ENCODE measurements around the gene BPIFB3. TPM values are rescaled to one million over a fixed set of nuclear protein-coding genes. Genes with fewer than 3 reads are reported as not detected.

BPIFB3 gene
- total RNA-seq, 4 donors from 2014 or later = not detected

DNA sequence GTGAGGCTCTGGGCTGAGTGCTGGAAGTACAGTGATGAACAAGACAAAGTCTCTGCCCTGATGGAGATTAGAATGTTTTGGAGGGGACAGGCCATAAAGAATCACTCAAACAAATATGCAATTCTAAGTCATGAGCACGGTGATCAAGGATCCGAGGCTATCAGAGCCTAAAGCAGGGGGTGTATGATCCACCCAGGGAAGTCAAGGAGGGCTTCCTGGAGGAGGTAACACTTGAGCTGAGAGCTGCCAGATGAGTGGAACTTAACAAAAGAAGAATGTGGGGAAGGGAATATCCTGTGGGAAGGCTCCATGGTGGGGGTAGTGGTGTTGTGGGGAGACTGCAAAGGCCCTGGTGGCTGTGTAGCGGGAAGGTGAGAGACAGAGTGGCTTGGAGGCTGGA lies 38.0 kb downstream of the BPIFB3 start:
- WGBS, 2 donors = 90 to 95% methylated on average over 3 of the region's 3 CpGs
- intact Hi-C loops (cut with DNase I) = loop anchor here (5.0 kb wide), 1 partner anchor 194 kb away; no protein-coding TSS in a partner anchor
- H3K4me3 ChIP-seq (replicated peaks in 1 of 3) = no peak overlapping the region
- no peaks in the 10 kb centered on the region for H3K27me3 ChIP-seq
- TF ChIP-seq, protein P1, sequence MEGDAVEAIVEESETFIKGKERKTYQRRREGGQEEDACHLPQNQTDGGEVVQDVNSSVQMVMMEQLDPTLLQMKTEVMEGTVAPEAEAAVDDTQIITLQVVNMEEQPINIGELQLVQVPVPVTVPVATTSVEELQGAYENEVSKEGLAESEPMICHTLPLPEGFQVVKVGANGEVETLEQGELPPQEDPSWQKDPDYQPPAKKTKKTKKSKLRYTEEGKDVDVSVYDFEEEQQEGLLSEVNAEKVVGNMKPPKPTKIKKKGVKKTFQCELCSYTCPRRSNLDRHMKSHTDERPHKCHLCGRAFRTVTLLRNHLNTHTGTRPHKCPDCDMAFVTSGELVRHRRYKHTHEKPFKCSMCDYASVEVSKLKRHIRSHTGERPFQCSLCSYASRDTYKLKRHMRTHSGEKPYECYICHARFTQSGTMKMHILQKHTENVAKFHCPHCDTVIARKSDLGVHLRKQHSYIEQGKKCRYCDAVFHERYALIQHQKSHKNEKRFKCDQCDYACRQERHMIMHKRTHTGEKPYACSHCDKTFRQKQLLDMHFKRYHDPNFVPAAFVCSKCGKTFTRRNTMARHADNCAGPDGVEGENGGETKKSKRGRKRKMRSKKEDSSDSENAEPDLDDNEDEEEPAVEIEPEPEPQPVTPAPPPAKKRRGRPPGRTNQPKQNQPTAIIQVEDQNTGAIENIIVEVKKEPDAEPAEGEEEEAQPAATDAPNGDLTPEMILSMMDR (IDR thresholded peaks at IDR 0.05) = no peak
- no peak for TF ChIP-seq POLR2A (IDR thresholded peaks at IDR 0.05)
- H3K9me3 ChIP-seq = no peaks in the 10 kb centered on the region
- H3K36me3 ChIP-seq = no peaks in the 10 kb centered on the region
- H3K27ac ChIP-seq = no peak overlapping the region
- no peak for DNase-seq
- H3K4me1 ChIP-seq = no peaks in the 10 kb centered on the region

DNA sequence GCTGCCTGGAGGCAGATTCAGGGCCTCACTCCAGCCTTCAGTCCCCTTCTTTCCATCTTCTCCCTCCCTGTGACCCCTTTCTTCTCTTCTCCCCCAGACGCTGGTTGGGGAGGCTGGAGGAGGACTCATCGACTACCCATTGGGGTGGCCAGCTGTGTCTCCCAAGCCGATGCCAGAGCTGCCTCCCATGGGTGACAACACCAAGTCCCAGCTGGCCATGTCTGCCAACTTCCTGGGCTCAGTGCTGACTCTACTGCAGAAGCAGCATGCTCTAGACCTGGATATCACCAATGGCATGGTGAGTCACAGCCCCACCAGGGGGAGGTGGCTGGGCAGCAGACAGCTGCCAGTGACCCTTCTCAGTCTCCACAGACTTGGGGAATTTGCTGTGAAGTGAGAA lies 38.7 kb downstream of the BPIFB3 start:
- Histone ChIP-seq H3K9me3 (no peaks in the 10 kb centered on the region), H3K36me3 (no peaks in the 10 kb centered on the region), H3K4me3 (replicated peaks in 1 of 3) (no peak overlapping the region), H3K27me3 (no peaks in the 10 kb centered on the region), H3K27ac (no peak overlapping the region), H3K4me1 (no peaks in the 10 kb centered on the region)
- DNase-seq = no peak
- TF ChIP-seq, protein P1 (IDR thresholded peaks at IDR 0.05) = no peak
- TF ChIP-seq POLR2A (IDR thresholded peaks at IDR 0.05) = no peak
- WGBS, 2 donors = 87 to 95% methylated on average over 3 of the region's 3 CpGs
- intact Hi-C loops (cut with DNase I) = loop anchor here (5.0 kb wide), 1 partner anchor 195 kb away; no protein-coding TSS in a partner anchor

DNA sequence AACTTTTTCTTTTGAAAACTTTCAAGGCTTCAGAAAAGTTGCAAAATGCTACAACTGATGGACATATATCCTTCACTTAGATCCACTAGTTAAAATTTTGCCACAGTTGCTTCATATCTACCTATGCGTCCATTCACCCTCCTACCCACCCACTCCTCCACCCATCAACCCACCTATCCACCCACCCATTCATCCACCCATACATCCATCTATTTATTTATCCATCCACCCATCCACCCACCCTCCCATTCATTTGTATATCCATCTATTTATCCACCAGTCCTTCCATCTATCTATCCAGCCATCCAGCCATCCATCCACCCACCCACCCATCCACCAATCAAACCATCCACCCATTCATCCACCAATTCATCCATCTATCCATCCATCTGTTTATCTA lies 39.4 kb downstream of the BPIFB3 start:
- Histone ChIP-seq H3K27ac (no peak overlapping the region), H3K4me3 (replicated peaks in 1 of 3) (no peak overlapping the region), H3K27me3 (no peaks in the 10 kb centered on the region), H3K36me3 (no peaks in the 10 kb centered on the region), H3K9me3 (no peaks in the 10 kb centered on the region), H3K4me1 (no peaks in the 10 kb centered on the region)
- 88 to 91% methylated on average over 1 of the region's 1 CpG for WGBS, 2 donors
- no peak for DNase-seq
- TF ChIP-seq POLR2A (IDR thresholded peaks at IDR 0.05) = no peak
- TF ChIP-seq, protein P1 (IDR thresholded peaks at IDR 0.05) = no peak
- intact Hi-C loops (cut with DNase I) = loop anchor here (5.0 kb wide), 1 partner anchor 196 kb away; no protein-coding TSS in a partner anchor

DNA sequence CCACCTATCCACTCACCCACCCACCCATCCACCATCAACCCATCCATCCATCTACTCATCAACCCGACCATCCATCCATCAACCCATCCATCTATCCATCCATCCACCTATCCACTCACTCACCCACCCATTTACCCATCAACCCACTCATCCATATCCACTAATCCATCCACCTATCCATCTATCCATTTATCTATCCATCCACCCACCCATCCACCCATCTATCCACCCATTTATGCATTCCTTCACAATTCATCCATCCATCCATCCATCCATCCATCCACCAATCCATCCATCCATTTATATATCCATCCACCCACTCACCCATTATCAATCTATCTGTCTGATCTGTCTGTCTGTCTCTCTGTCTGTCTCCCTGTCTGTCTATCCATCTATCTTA lies 39.9 kb downstream of the BPIFB3 start:
- Histone ChIP-seq H3K4me3 (replicated peaks in 1 of 3) (no peak overlapping the region), H3K27me3 (no peaks in the 10 kb centered on the region), H3K27ac (no peak overlapping the region), H3K36me3 (no peaks in the 10 kb centered on the region), H3K4me1 (no peaks in the 10 kb centered on the region), H3K9me3 (no peaks in the 10 kb centered on the region)
- TF ChIP-seq POLR2A (IDR thresholded peaks at IDR 0.05) = no peak
- TF ChIP-seq, protein P1 (IDR thresholded peaks at IDR 0.05) = no peak
- intact Hi-C loops (cut with DNase I) = loop anchor here (5.0 kb wide), 1 partner anchor 196 kb away; no protein-coding TSS in a partner anchor
- 71 to 74% methylated on average over 1 of the region's 1 CpG for WGBS, 2 donors
- no peak for DNase-seq

DNA sequence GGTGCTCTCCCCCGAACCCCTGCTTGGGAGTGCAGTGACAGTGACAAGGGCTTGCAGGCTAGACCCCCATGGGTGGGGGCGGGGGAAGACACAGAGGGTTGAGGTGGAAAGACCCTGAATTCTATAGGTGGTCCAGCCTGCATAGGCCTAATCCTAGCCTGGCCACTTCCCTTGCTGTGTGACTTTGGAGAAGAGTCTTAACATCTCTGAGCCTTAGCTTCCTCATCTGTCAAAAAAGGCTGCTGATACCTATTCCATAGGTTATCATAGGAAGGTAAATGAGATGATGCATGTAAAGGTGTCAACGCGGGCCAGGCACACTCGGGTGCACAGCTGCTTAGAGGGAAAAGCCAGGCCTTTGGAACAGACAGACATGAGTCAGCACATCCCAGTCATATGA lies 41.5 kb downstream of the BPIFB3 start:
- no peak overlapping the region for H3K4me3 ChIP-seq (replicated peaks in 1 of 3)
- no peaks in the 10 kb centered on the region for H3K36me3 ChIP-seq
- H3K27ac ChIP-seq = no peak overlapping the region
- no peaks in the 10 kb centered on the region for H3K4me1 ChIP-seq
- DNase-seq = no peak
- TF ChIP-seq, protein P1 (IDR thresholded peaks at IDR 0.05) = no peak
- TF ChIP-seq POLR2A (IDR thresholded peaks at IDR 0.05) = no peak
- WGBS, 2 donors = 94 to 97% methylated on average over 5 of the region's 5 CpGs
- no peaks in the 10 kb centered on the region for H3K9me3 ChIP-seq
- intact Hi-C loops (cut with DNase I) = no loop called here
- H3K27me3 ChIP-seq = no peaks in the 10 kb centered on the region

Measured in thyroid gland (tissue), 4 donors.